GM04503 (cell line): ENCODE measurements around the gene PITPNC1.
A peak's percentile ranks its signal among the peaks of the same experiment; 100 is the strongest.
"Not testable (repeated sequence)": the region's sequence is repeated elsewhere in the genome, so short reads cannot be mapped to it uniquely, and the experiment has no call there.

Experiments
- DNase-seq: peaks from one replicate; pipeline ENCODE4 v3.0.0-alpha.2; 2012; ENCODE audit warnings: low read depth

PITPNC1 gene

DNA sequence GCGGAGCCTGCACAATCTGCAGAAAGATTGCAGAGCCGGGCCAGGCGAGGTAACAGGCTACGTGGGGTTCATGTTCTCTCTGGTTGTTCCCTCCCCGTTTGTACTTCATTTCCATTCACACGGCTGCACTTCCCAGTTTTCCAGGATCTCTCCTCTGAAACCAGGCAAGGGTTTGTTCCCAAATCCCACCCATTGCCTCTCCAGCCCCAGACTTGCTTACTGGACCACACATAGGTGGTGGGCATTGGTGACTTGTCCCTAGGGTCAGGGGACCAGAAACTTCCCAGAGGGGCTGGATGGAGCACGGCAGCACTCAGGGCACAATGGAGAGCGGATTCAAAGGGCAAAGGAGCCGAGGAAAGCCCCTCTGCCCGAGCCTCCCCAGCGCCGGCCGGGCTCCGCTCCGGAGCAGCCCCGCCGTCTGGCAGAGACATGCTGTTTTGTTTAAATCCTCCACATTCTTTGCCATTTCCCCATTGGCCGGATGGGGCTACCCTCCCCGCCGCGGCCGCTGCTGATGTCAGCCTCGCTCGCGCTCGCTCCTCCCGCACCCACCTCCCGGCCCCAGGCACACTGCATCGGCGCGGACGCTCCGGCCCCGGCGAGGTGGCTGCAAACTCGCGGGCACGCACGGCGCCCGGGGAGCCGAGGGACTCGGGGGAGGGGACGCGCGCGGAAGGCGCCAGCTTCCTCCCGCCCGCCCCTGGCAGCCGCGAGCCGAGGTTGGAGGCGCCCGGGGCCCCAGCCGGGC, at the start of gene PITPNC1:
PITPNC1 (plus strand) TSS at position 545 of the 751 bp plus-strand sequence.
- DNase-seq, result peak; percentile 55

DNA sequence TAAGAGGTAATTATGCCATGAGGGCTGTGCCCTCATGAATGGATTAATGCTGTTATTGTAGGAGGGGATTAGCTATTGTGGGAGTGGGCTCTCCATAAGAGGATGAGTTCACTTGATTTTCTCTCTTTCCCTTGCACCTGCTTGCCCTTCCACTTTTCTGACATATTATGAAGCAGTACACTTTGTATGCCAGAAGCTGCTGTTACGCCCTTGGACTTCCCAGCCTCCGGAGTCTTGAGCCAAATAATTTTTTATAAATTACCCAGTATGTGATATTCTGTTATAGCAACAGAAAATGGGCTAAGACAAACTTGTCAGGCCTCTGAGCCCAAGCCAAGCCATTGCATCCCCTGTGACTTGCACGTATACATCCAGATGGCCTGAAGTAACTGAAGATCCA, 49.1 kb upstream of the PITPNC1 start:
- no peak for DNase-seq

DNA sequence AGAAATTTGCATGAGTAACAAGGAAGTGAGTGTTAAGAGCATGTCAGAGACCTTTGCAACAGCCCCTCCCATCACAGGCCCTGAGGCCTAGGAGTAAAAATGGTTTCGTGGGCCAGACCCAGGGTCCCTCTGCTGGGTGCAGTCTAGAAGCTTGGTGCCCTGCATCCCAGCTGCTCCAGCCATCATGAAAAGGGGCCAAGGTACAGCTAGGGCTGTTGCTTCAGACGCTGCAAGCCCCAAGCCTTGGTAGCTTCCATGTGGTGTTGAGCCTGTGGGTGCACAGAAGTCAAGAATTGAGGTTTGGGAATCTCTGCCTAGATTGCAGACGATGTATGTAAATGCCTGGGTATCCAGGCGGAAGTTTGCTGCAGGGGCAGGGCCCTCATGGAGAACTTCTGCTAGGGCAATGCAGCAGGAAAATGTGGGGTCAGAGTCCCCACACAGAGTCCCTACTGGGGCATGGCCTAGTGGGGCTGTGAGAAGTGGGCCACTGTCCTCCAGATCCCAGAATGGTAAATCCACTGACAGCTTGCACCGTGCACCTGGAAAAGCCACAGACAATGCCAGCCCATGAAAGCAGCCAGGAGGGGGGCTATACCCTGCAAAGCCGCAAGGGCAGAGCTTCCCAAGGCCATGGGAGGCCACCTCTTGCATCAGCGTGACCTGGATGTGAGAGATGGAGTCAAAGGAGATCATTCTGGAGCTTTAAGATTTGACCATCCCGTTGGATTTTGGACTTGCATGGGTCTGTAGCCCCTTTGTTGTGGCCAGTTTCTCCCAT, 45.5 kb upstream of the PITPNC1 start:
- DNase-seq, result not testable (repeated sequence)

- DNase-seq, result not testable (repeated sequence)
Measured at GRCh38 chr17:67332162-67332508, 44.9 kb upstream of the PITPNC1 start.

- DNase-seq, result no peak
Measured at GRCh38 chr17:67335245-67335835, 41.7 kb upstream of the PITPNC1 start.

DNA sequence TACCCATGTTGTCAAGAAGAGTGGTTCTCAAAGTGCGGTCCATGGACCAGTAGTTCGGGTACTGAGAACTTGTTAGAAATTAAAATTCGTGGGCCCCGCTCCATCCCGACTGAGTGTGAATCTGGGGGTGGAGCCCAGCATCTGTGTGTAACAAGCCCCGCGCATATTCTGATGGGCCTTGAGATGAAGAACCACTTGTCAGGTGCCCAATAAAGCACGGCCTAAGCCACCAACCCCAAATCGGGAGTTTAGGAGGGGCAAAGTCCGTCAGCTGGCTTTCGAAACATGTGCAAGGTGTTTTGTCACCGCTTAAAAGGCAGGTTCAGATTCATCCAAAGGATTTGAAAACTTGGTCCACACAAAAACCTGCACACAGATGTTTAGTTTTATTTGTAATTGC, 40.2 kb upstream of the PITPNC1 start:
- no peak for DNase-seq

GRCh38 chr17:67338353-67338752, 38.7 kb upstream of the PITPNC1 start:
- DNase-seq, result not testable (repeated sequence)

DNA sequence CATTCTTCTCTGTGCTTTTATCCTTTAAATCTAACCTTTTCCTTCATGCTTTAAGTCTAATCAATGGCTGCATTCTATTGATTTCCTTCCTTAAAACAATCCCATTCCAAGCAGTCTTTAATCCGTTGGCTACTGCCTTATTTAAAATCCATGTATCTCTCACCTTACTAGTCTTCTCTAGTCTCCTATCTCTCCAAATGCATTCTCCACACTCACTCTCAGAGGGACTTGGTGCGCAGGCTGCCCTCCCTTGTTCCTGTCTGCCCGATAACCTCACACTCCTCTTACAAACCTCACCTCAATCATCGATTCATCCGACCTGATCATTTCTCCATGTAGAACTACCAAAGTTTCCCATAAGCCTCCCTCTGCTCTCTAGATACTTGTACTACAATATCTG, 33.8 kb upstream of the PITPNC1 start:
- DNase-seq, result no peak

- DNase-seq, result no peak
Measured at GRCh38 chr17:67347826-67348225, 29.3 kb upstream of the PITPNC1 start.

DNA sequence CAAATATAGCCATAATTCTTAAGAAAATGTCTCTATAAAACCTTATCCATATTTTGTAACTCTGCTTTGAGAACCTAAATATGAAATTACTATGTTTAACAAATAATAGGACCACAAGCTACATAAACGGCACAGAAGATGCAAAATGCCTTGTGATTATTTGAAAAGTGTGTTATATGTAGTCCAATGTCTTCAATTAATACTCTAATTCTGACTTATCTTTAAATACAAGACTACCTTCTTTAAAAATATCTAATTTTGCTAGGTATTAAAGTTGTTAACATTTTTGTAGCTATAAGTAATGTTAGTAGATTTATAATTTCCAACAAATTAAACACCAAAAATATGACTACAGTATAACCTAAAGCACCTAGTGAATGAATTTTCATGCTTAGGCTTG, 27.7 kb upstream of the PITPNC1 start:
- DNase-seq, result no peak

GRCh38 chr17:67353161-67353560, 23.9 kb upstream of the PITPNC1 start:
- no peak for DNase-seq

DNA sequence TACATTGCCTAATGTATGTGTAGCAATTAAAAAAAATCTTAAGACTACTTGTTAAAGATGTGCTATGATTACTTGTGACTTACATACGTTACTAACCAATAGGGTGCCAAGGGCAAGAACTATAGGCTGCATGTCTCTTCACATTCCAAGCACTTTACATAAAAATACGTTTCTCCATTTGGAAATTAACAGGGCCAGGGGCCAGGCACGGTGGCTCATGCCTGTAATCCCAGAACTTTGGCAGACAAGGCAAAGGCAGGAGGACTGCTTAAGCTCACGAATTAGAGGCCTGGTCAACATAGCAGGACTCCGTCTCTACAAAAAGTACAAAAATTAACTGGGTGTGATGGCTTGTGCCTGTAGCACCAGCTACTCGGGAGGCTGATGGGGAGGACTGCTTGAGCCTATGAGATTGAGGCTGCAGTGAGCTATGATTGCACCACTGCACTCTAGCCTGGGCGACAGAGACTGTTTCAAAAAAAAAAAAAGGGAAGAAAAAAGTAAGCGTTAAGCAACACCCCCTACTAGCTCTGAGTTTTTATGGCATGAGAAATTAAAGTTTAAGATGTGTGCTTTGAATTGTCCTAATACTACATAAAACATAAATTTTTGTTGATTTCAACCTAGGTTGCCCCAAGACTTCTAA, 23.0 kb upstream of the PITPNC1 start:
- DNase-seq, result no peak

DNA sequence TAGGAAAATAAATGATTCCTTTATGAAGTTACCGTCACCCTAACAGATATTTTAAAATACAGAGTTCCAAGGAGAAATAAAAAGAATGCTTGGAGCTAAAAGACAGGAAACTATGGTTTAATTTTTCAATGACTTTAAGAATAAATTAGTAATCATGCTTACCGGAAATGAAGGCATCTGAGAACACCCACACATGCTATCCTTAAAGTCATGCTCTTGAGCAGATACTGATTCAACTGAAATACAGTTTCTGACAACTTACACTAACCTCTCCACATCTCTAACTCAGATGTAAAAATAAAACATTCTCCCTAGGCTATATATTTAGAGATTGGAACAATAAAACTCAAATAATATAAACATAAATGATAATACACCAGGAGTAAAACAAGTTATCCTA, 18.5 kb upstream of the PITPNC1 start:
- no peak for DNase-seq

- DNase-seq, result no peak
Measured at GRCh38 chr17:67359960-67360791, 16.9 kb upstream of the PITPNC1 start.

- DNase-seq, result no peak
Measured at GRCh38 chr17:67360880-67361279, 16.2 kb upstream of the PITPNC1 start.

DNA sequence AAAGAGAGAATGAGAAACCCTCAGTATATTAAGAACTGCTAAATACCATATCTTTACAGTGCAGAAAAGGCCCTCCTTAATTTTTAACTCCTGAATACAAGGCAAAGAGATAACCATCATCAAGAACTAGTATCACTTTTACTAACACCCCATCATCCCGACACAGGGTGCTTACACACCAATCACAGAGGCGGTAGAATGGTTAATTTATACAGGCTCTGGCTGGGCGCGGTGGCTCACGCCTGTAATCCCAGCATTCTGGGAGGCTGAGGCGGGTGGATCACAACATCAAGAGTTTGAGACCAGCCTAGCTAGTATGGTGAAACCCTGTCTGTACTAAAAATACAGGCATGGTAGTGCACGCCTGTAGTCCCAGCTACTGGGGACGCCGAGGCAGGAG, 14.9 kb upstream of the PITPNC1 start:
- DNase-seq, result no peak

DNA sequence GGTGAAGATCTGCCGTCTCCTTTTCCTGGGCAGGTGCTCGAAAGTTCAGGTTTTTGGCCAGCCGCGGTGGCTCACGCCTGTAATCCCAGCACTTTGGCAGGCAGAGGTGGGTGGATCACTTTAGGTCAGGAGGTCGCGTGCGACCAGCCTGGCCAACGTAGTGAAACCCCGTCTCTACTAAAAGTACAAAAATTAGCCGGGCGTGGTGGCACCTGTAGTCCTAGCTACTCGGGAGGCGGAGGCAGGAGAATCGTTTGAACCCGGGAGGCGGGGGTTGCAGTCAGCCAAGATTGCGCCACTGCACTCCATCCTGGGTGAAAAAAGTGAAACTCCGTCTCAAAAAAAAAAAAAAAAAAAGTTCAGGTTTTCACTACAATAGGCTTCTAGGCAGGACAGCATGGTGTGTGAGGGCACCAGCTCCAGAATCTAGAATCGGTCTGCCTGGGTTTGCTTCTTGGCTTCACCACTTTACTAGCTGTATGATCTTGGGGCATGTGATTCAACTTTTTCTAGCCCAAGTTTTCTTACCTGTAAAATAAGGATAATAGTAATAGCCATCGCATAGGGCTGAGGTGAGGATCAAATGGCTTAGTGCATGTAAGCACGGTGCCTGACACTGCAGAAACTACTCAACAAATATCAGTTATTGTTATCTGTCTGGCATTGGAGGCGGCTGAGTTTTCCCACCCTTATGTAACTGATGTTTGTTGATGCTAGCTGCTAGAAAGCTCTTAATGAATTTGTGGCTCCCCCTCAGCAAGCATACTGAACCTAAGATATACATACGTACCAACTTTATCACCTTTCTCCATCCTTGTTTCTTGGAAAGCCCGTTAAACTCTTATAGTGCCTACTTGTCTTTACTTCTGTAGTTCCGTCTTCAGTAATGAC, 12.0 kb upstream of the PITPNC1 start:
- DNase-seq, result no peak

GRCh38 chr17:67365738-67366192, 11.3 kb upstream of the PITPNC1 start:
- no peak for DNase-seq

- peak; percentile 54 for DNase-seq
Measured at GRCh38 chr17:67366193-67367157, 10.6 kb upstream of the PITPNC1 start, which contains the start of gene PSMD12. PSMD12 (minus strand) TSS chr17:67366577; CDS start chr17:67366519, 58 bp downstream.
